IPS DF 4.7 (cell line): ENCODE results near the gene OR2AE1.
"Not testable (repeated sequence)": the region's sequence is repeated elsewhere in the genome, so short reads cannot be mapped to it uniquely, and the experiment has no call there.

Source experiments
- DNase-seq: peaks from one replicate; pipeline ENCODE4 v3.0.0-alpha.2; 2013; ENCODE audit warnings: low spot score; ENCODE audit errors: extremely low read depth

The OR2AE1 gene, protein sequence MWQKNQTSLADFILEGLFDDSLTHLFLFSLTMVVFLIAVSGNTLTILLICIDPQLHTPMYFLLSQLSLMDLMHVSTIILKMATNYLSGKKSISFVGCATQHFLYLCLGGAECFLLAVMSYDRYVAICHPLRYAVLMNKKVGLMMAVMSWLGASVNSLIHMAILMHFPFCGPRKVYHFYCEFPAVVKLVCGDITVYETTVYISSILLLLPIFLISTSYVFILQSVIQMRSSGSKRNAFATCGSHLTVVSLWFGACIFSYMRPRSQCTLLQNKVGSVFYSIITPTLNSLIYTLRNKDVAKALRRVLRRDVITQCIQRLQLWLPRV

DNA sequence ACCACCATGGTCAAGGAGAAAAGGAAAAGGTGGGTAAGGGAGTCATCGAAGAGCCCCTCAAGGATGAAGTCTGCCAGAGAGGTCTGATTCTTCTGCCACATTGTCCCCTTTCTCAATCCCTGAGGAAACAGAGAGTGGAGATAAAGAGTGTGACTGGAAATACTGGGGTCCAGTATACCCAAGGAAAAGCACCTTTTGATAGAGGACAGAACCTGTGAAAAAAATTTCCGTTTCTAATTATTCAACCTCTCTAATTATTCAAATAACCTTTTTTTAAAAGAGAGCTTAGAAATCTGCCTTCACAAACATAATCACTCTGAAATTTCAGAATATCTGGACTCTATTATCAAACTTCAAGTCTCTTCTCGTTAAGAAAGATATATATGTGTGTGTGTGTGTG, at the start of gene OR2AE1:
Gene OR2AE1, minus strand, starts transcription at position 101 of the 400 bp plus-strand sequence. Its CDS starts 0 bp downstream, at position 101.
- no peak for DNase-seq

DNA sequence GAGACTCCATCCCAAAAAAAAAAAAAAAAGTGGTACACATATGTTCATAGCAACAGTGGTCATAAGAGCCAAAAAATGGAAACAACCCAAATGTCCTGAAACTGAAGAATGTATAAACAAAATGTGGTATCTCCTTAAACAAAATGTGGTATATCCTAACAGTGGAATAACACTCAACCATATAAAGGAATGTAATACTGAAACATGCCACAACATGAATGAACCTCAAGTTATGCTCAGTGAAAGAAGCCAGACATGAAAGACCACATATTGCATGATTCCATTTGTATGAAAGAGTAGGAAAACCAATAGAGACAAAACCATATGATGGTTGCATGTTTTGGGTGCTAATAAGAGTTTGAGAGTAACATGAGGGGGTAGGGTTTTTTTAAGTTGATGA, 49.5 kb upstream of the OR2AE1 start:
- no peak for DNase-seq

DNA sequence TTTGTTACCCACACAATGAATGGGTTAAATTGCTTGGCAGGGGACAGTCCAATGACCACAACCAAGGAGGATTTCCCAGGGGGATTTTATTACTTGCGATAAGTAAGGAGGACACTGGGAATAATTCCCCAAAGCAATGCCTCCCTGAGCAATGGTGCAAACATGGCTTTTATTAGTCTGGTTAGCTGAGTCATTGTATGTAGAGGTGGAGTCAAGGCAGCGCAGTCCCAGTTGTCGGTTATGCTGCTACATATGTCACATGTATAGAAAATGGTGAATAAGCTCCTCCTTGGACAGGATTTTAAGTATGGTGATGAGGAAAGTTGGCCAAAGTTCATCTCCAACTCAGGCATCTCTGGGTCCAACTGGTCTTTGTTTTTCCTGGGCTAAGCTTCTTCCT, 46.4 kb upstream of the OR2AE1 start:
- no peak for DNase-seq

DNA sequence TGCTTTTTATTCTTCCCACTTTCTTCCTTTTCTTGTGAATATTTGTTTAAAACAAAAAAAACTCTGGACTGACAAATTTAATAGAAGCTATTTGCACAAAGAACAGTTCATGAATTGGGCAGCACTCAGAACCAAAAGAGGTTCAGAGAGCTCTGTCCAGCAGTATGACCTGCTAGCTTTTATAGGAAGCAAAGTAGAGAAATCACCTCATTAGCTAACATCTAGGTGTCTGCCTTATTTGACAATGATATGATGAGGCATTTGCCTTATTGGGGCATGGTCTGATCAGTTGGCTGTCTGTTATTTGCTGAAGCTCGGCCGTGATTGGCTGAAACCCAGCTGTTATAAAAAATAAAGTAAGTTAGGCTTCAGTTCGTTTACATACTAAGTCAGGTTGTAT, 43.3 kb upstream of the OR2AE1 start:
- no peak for DNase-seq

DNA sequence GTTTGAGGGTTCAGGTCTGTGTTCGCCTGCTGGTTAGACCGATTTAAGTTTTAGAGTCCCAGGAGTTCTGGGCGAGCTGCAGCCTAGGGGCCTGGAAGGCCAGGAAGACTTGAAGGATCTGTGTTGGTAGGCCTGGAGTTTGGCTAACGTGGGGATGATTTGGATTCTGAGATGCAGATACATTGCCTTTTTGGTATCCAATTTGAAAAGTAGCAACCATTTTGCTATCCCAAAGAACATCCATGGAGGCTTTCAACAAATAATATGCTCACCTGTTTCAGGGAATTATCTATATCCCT, 42.9 kb upstream of the OR2AE1 start:
- DNase-seq, result no peak

DNA sequence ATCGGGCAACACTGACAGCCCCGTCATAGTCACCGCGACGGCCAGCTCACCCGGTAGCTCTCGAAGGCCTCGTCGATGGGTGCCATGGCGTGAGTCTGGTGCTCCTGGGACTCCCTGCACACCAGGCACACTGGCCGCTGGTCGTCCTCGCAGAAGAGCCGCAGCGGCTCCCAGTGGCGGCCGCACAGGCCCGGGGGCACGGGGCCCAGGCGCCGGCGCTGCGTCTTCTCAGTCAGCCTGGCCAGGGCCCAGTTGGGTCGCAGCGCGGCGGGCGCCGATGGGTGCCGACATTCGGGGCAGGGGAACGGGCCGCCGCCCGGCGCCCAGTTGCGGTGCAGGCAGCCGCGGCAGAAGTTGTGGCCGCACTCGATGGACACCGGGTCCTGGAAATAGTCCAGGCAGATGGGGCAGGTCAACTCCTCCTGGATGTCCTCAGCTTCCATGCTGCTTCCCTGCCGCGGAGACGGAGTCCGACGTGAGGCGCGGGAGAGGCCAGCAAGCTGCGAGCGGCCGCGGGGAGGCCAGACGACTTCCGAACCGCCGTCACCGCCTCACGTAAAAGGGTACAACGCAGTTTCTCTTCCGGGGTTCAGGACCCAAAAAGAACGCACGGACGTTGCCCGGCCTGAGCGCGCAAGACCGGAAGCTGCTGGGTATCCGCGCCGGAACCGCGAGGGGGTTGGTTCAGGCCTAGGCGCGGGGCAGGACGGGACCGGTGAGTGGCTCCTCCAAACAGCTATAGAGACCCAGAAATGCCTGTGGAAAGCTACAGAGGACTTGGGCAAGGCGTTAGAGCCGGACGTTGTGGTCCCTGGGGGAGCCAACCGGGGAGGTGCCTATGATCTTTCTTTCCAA, 42.4 kb upstream of the OR2AE1 start, which contains the start of gene TRIM4:
Gene TRIM4, minus strand, starts transcription at position 572 of the 855 bp plus-strand sequence. Its CDS starts 129 bp downstream, at position 443.
- no peak for DNase-seq

DNA sequence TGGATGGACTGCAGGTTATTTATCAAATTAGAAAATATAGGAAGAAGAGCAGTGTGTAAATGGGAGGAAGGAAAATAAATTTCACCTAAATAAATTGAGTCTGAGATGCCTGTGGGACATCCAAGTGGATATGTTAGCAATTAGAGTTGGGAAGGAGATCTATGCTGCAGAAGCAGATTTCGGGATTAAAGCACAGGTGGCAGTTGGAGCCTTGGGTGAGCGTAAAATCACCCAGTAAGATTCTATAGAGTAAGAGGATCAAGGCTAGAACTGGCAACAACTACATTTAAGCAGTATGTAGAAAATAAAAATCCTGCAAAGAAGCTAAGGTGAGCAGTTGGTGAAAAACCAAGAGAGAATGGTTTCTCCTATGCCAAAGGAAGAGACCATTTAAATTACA, 34.1 kb upstream of the OR2AE1 start:
- DNase-seq, result no peak

DNA sequence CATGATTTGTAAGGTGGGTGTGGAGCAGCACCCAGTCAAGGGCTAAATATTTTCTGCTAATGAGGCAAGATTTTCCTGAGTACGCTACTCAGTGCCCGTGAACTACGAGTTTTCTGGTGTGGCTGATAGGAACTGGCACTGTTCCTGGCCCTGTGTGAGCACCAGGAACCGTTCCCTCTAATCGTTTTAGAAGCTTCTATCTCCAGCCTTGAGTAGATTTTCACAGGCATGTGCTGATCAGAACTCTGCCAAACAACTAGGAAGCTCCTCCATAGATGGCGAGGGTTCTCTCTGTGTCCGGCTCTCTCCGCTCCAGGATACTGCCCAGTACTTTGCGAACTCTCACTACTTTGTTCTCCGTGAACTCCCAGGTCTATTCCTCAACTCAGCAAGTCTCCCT, 24.7 kb upstream of the OR2AE1 start:
- DNase-seq, result no peak

DNA sequence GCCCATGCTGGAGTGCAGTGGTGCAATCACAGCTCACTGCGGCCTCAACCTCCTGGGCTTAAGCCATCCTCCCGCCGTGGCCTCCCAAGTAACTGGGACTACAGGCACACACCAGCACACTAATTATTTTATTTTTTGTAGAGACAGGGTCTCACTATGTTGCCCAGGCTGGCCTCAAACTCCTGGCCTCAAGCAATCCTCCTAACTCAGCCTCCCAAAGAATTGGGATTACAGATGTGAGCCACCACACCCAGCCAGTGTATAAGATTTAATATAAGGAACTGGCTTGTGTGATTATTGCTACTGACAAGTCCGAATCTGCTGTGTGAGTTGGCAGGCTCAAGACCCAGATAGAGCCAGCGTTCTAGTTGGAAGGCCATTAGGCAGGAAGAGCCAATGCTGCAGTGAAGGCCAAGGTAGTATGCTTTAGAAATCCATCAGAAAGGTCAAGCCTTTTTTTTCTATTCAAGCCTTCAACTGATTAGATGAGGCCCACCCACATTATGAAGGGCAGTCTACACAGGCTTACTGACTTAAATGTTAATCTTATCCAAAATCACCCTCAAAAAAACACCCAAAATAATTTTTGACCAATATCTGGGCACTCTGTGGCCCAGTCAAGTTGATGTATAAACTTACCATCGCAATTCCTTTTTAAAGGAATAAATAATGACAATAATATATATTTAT, 23.1 kb upstream of the OR2AE1 start:
- no peak for DNase-seq

DNA sequence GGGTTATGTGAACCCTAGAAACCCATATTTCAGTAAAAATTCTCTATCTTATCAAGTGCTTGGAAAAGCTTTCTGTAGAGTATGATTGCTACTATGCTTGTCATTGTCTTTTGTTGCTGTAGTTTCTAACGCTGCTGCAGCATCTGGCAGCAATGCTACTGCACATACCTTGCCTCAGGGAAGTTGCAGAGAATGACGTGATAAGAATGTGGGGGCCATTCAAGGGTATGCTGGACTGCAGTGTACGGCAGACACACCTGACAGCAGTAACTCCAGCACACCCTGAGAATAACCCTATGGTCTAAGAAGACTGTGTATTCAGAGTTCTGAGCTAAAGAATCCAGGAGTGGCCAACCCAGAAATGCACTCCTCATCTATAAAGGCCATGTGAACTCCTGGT, 22.0 kb upstream of the OR2AE1 start:
- DNase-seq, result no peak

DNA sequence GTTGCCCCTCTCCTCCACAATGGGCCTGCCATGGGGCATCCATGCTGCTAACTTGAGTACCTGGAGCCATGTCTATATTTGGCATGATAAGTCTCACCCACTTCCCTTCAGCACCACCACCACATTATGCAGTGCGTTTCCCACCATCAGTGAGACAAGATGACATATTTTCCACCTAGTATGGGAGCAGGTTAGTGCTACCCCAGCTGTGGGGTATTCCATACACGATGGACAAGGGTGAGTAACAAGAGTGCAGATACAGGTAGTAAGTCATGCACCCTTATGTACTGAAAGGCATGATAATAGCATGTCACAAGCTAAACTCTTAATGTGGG, 21.2 kb upstream of the OR2AE1 start:
- no peak for DNase-seq

DNA sequence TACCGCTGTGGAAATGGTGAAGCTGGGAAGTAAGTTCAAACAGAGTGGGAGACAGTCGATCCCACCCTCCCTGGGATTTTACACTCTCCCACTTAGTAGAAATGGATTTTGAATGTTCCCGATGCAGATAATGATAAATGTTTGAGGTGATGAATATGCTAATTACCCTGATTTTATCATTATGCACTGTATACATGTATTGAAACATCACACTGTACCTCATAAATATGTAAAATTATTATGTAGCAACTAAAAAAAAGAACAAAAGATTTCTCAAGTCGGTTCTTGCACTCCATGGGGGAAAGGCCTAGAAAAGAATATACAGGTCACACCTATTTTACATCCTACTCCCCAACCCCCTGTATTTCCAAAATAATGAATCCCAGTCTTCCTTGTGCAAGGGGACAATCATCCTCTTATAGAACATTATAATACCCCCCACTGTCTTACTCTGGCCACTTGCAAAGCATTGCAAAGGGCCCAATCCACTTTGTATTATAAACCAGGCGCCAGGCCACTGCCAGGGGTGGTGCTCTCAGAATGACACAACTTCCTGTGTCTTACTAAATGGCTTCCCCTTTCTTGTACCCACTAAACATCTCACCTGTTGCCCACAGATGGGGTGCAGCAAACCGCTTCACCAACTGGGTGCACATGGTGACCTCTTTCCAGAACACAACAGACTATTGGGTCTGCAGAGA, 20.6 kb upstream of the OR2AE1 start:
- no peak for DNase-seq

DNA sequence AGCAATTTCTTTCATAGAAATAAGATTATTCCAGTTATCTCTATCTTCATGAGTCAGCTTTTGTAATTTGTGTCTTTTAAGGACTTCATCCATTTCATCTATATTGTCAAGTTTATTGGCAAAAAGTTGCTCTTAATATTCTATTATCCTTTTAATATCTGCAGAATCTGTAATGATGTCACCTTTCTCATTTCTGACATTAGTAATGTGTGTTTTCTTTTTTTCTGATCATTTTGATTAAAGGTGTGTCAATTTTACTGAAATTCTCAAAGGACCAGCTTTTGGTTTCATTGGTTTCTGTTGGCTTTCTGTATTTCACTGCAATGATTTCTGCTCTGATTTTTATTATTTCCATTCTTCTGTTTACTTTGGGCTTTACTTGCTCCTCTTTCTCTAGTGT, 17.9 kb upstream of the OR2AE1 start:
- DNase-seq, result no peak

DNA sequence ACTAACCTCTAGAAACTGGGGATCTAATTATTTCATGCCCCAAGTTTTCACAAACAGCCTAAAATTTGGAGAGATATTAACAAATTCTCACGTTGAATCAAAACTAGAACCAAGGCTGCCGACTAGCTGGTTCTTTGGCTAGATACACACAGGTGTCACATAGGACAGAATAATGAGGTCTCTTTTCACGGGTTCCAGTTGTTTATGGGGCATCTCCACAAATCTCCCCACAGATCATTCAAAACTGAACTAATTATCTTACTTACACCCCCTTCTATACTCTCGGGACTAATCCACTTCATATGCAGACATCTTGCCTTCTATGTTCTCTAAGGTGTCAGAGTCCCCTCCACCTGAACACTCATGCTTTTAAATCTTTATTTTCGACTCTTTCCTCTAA, 16.4 kb upstream of the OR2AE1 start:
- DNase-seq, result no peak

DNA sequence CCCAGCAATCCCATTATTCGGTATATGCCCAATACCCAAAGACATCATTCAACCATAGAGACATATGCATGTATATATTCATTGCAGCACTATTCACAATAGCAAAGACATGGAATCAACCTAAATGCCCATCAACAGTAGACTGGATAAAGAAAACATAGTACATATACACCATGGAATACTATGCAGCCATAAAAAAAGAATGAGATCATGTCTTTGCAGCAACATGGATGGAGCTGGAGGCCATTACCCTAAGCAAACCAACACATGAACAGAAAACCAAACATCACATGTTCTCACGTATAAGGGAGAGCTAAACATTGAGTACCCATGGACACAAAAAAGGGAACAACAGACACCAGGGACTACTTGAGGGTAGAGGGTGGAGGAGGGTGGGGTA, 13.5 kb upstream of the OR2AE1 start:
- not testable (repeated sequence) for DNase-seq

DNA sequence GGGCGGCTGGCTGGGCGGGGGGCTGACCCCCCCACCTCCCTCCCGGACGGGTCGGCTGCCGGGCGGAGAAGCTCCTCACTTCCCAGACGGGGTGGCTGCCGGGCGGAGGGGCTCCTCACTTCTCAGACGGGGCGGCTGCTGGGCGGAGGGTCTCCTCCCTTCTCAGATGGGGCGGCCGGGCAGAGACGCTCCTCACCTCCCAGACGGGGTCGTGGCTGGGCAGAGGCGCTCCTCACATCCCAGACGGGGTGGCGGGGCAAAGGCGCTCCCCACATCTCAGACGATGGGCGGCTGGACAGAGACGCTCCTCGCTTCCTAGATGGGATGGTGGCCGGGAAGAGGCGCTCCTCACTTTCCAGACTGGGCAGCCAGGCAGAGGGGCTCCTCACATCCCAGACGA, 11.5 kb upstream of the OR2AE1 start:
- not testable (repeated sequence) for DNase-seq

DNA sequence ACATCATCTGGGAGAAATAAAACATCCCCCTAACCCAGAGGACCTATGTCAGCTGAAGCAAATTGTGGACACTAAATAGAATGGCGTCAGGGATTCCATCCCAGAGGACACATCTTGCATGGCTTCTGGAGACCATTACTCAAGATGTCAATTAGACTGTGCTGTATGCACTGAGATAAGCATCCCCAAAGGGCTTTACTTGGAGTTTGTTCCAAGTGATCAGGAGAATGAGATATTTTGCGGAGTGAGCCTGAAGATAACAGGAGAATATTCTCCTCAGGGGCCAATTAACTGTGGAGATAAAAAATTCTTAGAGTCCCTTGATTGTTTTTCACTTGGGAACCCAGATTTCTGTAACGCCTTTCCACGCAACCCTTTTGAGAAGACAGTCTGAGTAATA, 4.5 kb upstream of the OR2AE1 start:
- DNase-seq, result no peak

DNA sequence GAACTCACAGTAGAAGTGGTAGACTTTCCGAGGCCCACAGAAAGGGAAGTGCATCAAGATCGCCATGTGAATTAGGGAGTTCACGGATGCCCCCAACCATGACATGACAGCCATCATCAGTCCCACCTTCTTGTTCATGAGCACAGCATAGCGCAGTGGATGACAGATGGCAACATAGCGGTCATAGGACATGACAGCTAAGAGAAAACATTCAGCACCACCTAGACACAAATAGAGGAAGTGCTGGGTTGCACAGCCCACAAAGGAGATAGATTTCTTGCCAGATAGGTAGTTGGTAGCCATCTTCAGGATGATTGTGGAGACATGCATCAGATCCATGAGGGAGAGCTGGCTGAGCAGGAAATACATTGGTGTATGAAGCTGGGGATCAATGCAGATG, 342 bp downstream of the OR2AE1 start:
- DNase-seq, result no peak

DNA sequence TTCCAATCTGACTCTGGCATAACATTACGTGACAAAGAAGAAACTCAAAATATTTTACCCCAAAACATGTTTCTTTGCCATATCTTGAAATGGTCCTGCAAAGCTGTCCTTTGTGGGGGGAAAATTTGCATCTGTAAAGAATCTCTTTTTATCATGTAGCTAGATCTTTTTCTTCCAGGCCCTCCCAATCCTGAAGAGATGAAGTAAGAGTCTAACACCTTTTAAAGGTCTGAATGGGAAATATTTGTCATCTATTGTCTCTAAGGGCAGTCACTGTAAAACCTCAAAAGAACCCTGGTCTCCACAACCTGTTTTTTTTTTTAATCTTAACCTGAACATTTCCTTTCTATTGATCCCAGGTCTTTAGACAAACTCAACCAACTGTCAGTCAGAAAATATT, 8.6 kb downstream of the OR2AE1 start:
- DNase-seq, result no peak

DNA sequence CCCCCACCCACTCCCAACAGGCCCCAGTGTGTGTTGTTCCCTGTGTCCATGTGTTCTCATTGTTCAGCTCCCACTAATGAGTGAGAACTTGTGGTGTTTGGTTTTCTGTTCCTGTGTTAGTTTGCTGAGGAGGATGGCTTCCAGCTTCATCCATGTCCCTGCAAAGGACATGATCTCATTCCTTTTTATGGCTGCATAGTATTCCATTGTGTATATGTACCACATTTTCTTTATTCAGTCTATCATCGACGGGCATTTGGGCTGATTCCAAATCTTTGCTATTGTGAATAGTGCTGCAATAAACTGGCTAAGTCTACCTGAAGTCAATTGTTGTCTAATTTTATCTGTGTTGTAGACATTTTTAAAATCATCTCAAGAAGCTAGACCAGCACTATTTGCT, 9.4 kb downstream of the OR2AE1 start:
- DNase-seq, result not testable (repeated sequence)

DNA sequence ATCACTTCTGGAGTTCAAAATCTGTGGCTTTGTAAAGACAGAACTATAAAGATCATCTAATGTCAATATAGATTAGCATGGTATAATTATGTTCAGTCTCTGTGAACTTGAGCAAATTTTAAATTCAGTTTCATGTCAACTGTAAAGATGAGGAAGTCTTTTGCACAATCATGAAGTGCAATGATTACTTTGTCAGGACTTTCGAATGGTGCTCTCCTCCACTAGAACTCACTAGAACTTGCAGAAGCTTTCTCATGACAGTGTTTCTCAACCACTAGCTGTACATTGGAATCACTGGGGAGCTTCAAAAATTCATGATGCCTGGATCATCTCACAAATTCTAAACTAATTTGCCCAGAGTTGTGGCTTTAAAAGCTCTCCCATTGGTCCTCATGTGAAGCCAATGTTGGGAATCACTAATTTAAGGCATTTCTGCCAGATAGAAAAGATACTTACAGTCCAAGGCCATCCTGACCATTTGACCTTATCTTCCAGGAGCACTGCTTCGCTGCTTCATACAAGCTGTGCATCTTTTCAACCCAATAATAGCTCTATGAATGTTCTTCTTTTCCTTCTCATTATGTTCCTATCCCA, 12.9 kb downstream of the OR2AE1 start:
- DNase-seq, result no peak
